ENCODE results near the gene CDT1.
A peak's percentile ranks its signal among the peaks of the same experiment; 100 is the strongest.

- TF ChIP-seq POLR2A (IDR thresholded peaks at IDR 0.05; ENCODE audit: low read depth) (no peak), CTCF (IDR thresholded peaks at IDR 0.05) (peak; percentile 46 to 65 (median 51)), POLR2AphosphoS5 (IDR thresholded peaks at IDR 0.05) (no peak), EP300 (IDR thresholded peaks at IDR 0.05) (no peak)
These were observed 12.5 kb downstream of the CDT1 start for GRCh38 chr16:88815901-88816589.

All from esophagus muscularis mucosa (tissue), 4 donors.